HCT116 (cell line): ENCODE measurements around the gene SUN2. TPM values are rescaled to one million over a fixed set of nuclear protein-coding genes. Genes with fewer than 3 reads are reported as not detected.

Experiments
- ATAC-seq: fragments of 200-7000 bp; cut with Tn5 transposase; 2 replicates; pipeline ENCODE4 v1.9.1; 2020; ENCODE audit warnings: mild to moderate bottlenecking, moderate library complexity
- BruUV-seq: library from RNA; stranded (reverse); fragments of 400-500 nt; replicated peaks from 2 replicates; lab custom pipeline; 2021; lab: Mats Ljungman, UMichigan
- CTCF ChIA-PET: fragments of 300-600 bp; sonication (Branson Sonifier 250); formaldehyde crosslinking; loops from one replicate; lab custom pipeline; 2021; ENCODE audit warnings: antibody characterized with exemption; lab: Charles Lee
- POLR2A ChIA-PET: fragments of 300-600, 350-600 bp; sonication (Branson Sonifier 250); formaldehyde crosslinking; loops from one replicate; lab custom pipeline; 2021; ENCODE audit warnings: antibody characterized with exemption; lab: Charles Lee
- RAD21 ChIA-PET, 2 experiments: fragments of 300-600 bp; sonication (Branson Sonifier 250); formaldehyde crosslinking; loops; one replicate each; lab custom pipeline; 2023; ENCODE audit warnings: low total read pairs in 2 of 2; ENCODE audit not compliant: uncharacterized antibody in 2 of 2, unreplicated experiment in 2 of 2, low non-redundant PET in 1 of 2; lab: Charles Lee
- DNase-seq: peaks from one replicate; pipeline ENCODE4 v3.0.0-alpha.2; 2010; ENCODE audit warnings: low read depth, low spot score
- H2AFZ ChIP-seq: fragments of 200-600 bp; shearing (Covaris generic), sonication (generic); 2 replicates; pipeline ENCODE4 v1.6.1; 2017; ENCODE audit warnings: low read depth, mixed run types, mixed read lengths, antibody characterized with exemption, low read length; ENCODE audit not compliant: poor library complexity, severe bottlenecking
- H3K27ac ChIP-seq: 2 replicates; pipeline ENCODE4 v1.5.1; 2012; ENCODE audit warnings: low read depth, low read length
- H3K27me3 ChIP-seq: fragments of 200-600 bp; sonication (generic); 2 replicates; pipeline ENCODE4 v1.6.1; 2016; ENCODE audit warnings: mixed run types, low read length, mixed read lengths; ENCODE audit not compliant: insufficient read depth
- H3K36me3 ChIP-seq, 2 experiments: fragments of 200-500 bp in 1 of 2; fragments of 200-600 bp in 1 of 2; sonication (Bioruptor generic) in 1 of 2; sonication (generic) in 1 of 2; 2 replicates each; pipeline versions ENCODE4 v1.5.1 to v1.6.1; 2014 to 2016; ENCODE audit warnings: low read length in 2 of 2, inconsistent platforms in 1 of 2, mixed read lengths in 1 of 2, mixed run types in 1 of 2; ENCODE audit not compliant: insufficient read depth in 2 of 2, control insufficient read depth in 1 of 2
- H3K4me1 ChIP-seq, 2 experiments: fragments of 200-600 bp in 1 of 2; sonication (generic) in 1 of 2; 2 replicates each; pipeline versions ENCODE4 v1.5.1 to v1.6.1; 2012 to 2017; ENCODE audit warnings: low read length in 2 of 2, inconsistent platforms in 1 of 2, mild to moderate bottlenecking in 1 of 2, mixed read lengths in 1 of 2, mixed run types in 1 of 2, moderate library complexity in 1 of 2; ENCODE audit not compliant: insufficient read depth in 2 of 2, control insufficient read depth in 1 of 2
- H3K4me2 ChIP-seq: fragments of 200-600 bp; sonication (generic); 2 replicates; pipeline ENCODE4 v1.6.1; 2017; ENCODE audit warnings: mixed run types, low read length, mixed read lengths
- H3K4me3 ChIP-seq, 2 experiments: fragments of 200-600 bp in 1 of 2; sonication (generic) in 1 of 2; replicated peaks in 1 of 2; 2 replicates each; pipeline ENCODE4 v1.5.1; 2011 to 2016; ENCODE audit warnings: low read length in 2 of 2, control low read depth in 1 of 2, low read depth in 1 of 2, mild to moderate bottlenecking in 1 of 2, mixed read lengths in 1 of 2, mixed run types in 1 of 2
- H3K79me2 ChIP-seq: fragments of 200-600 bp; sonication (generic); 2 replicates; pipeline ENCODE4 v1.6.1; 2017; ENCODE audit warnings: mild to moderate bottlenecking, mixed run types, low read length, moderate library complexity, mixed read lengths; ENCODE audit not compliant: insufficient read depth
- H3K9ac ChIP-seq: fragments of 200-600 bp; sonication (generic); 2 replicates; pipeline ENCODE4 v1.6.1; 2016; ENCODE audit warnings: low read length, mixed read lengths
- H3K9me2 ChIP-seq: fragments of 200-600 bp; sonication (generic), shearing (Covaris generic); 2 replicates; pipeline ENCODE4 v1.6.1; 2017; ENCODE audit warnings: mixed run types, mild to moderate bottlenecking, moderate library complexity; ENCODE audit not compliant: insufficient read depth
- H3K9me3 ChIP-seq, 2 experiments: fragments of 200-500 bp in 1 of 2; fragments of 200-600 bp in 1 of 2; sonication (Bioruptor generic) in 1 of 2; sonication (generic) in 1 of 2; 2 replicates each; pipeline ENCODE4 v1.6.1; 2014 to 2017; ENCODE audit warnings: low read length in 2 of 2, mixed read lengths in 2 of 2, inconsistent platforms in 1 of 2, low read depth in 1 of 2, mild to moderate bottlenecking in 1 of 2, mixed run types in 1 of 2, moderate library complexity in 1 of 2; ENCODE audit not compliant: control insufficient read depth in 1 of 2, insufficient read depth in 1 of 2
- H4K20me1 ChIP-seq: fragments of 200-600 bp; sonication (generic), shearing (Covaris generic); 2 replicates; pipeline ENCODE4 v1.6.1; 2017; ENCODE audit warnings: mixed run types, mild to moderate bottlenecking, moderate library complexity; ENCODE audit not compliant: insufficient read depth
- EGR1 ChIP-seq: IDR thresholded peaks from 2 replicates; pipeline ENCODE4 v1.6.1; 2012; ENCODE audit warnings: low read depth
- EZH2phosphoT487 ChIP-seq: fragments of 200-600 bp; IDR thresholded peaks from 2 replicates; pipeline ENCODE4 v1.6.1; 2018; ENCODE audit warnings: antibody characterized with exemption, borderline replicate concordance
- FOSL1 ChIP-seq: IDR thresholded peaks from 2 replicates; pipeline ENCODE4 v1.6.1; 2012; ENCODE audit warnings: low read depth
- JUND ChIP-seq: IDR thresholded peaks from 2 replicates; pipeline ENCODE4 v1.6.1; 2012
- POLR2AphosphoS5 ChIP-seq: IDR thresholded peaks from 2 replicates; pipeline ENCODE4 v1.6.1; 2011; ENCODE audit warnings: mild to moderate bottlenecking, low read depth, low read length, moderate library complexity
- RAD21 ChIP-seq: IDR thresholded peaks from 2 replicates; pipeline ENCODE4 v1.6.1; 2012; ENCODE audit warnings: low read depth, mild to moderate bottlenecking
- SP1 ChIP-seq: IDR thresholded peaks from 2 replicates; pipeline ENCODE4 v1.6.1; 2012; ENCODE audit warnings: low read depth
- TCF7L2 ChIP-seq: IDR thresholded peaks from 2 replicates; pipeline ENCODE4 v1.7.0; 2011; ENCODE audit warnings: borderline replicate concordance, inconsistent platforms; ENCODE audit not compliant: insufficient read depth, insufficient read length; ENCODE audit errors: extremely low read depth
- YY1 ChIP-seq: IDR thresholded peaks from 2 replicates; pipeline ENCODE4 v1.6.1; 2011; ENCODE audit warnings: low read length, low read depth, moderate library complexity, mild to moderate bottlenecking; ENCODE audit not compliant: insufficient replicate concordance; ENCODE audit errors: extremely low read depth
- intact Hi-C: fragments of 100-400 bp; cut with micrococcal nuclease; formaldehyde crosslinking; loops from 2 replicates; pipeline ENCODE4 v1.10.0; 2022
- total RNA-seq: library from RNA; stranded (reverse); gene quantifications from one replicate; pipeline ENCODE4 v1.2.1, GENCODE V29; 2021; ENCODE audit not compliant: unreplicated experiment
- TF ChIP-seq, protein P1 (sequence below): IDR thresholded peaks from 2 replicates; pipeline ENCODE4 v1.6.1; 2012; ENCODE audit warnings: low read depth
- TF ChIP-seq, protein P2 (sequence below): IDR thresholded peaks from 2 replicates; pipeline ENCODE4 v1.6.1; 2012
- TF ChIP-seq, protein P3 (sequence below): IDR thresholded peaks from 2 replicates; pipeline ENCODE4 v1.6.1; 2011; ENCODE audit warnings: mild to moderate bottlenecking, low read length, moderate library complexity; ENCODE audit not compliant: insufficient replicate concordance; ENCODE audit errors: extremely low read depth
- TF ChIP-seq, protein P4 (sequence below), 3 experiments: fragments of 200-600 bp in 1 of 3; sonication (generic) in 1 of 3; IDR thresholded peaks in 2 of 3; conservative IDR thresholded peaks in 1 of 3; 2 replicates each; pipeline ENCODE4 v1.5.1; 2012 to 2017; ENCODE audit warnings: low read depth in 2 of 3, low read length in 2 of 3, antibody characterized with exemption in 1 of 3, borderline replicate concordance in 1 of 3, control low read depth in 1 of 3, mild to moderate bottlenecking in 1 of 3, mixed read lengths in 1 of 3, mixed run types in 1 of 3, moderate library complexity in 1 of 3; ENCODE audit not compliant: insufficient read depth in 1 of 3

SUN2 gene
- total RNA-seq, 1 experiment from 2014 or later: 71.6 TPM

DNA sequence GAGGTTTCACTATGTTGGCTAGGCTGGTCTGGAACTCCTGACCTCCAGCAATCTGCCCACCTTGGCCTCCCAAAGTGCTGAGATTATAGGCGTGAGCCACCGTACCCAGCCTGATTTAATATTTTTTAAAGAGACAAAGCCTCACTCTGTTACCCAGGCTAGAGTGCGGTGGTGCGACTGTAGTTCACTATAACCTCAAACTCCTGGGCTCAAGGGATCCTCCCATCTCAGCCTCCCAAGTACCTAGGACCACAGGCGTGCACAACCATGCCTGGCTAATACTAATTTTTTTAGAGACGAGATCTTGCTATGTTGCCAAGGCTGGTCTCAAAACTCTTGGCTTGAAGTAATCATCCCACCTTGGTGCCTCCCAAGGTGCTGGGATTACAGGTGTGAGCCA lies 36.6 kb downstream of the SUN2 start (continued):
- TF ChIP-seq, protein P1, sequence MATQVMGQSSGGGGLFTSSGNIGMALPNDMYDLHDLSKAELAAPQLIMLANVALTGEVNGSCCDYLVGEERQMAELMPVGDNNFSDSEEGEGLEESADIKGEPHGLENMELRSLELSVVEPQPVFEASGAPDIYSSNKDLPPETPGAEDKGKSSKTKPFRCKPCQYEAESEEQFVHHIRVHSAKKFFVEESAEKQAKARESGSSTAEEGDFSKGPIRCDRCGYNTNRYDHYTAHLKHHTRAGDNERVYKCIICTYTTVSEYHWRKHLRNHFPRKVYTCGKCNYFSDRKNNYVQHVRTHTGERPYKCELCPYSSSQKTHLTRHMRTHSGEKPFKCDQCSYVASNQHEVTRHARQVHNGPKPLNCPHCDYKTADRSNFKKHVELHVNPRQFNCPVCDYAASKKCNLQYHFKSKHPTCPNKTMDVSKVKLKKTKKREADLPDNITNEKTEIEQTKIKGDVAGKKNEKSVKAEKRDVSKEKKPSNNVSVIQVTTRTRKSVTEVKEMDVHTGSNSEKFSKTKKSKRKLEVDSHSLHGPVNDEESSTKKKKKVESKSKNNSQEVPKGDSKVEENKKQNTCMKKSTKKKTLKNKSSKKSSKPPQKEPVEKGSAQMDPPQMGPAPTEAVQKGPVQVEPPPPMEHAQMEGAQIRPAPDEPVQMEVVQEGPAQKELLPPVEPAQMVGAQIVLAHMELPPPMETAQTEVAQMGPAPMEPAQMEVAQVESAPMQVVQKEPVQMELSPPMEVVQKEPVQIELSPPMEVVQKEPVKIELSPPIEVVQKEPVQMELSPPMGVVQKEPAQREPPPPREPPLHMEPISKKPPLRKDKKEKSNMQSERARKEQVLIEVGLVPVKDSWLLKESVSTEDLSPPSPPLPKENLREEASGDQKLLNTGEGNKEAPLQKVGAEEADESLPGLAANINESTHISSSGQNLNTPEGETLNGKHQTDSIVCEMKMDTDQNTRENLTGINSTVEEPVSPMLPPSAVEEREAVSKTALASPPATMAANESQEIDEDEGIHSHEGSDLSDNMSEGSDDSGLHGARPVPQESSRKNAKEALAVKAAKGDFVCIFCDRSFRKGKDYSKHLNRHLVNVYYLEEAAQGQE: no peak
- TF ChIP-seq TCF7L2: no peak
- TF ChIP-seq EZH2phosphoT487: no peak
- TF ChIP-seq, protein P2, sequence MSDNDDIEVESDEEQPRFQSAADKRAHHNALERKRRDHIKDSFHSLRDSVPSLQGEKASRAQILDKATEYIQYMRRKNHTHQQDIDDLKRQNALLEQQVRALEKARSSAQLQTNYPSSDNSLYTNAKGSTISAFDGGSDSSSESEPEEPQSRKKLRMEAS: no peak

DNA sequence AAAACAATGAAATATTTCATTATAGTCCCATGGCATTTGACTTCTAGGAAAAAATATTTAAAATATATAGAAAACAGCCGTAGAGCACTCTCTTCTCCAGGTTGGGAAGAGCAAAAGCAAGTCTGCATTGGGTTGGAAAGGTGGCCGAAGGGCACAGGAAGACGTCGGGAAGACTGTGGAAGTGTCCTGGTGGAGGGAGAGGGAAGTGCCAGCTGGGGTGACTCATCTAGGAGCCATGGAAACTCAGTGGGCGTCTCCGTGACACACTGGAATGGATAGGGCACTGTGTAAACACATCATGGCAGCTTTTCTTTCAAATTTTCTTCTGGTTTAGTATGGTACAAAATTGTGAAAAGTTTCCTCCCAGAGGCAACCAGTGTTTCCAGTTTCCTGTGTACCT lies 37.4 kb downstream of the SUN2 start:
- ATAC-seq (peak; percentile 100), DNase-seq (peak; percentile 70)
- peaks cover 18% of the 10 kb centered on the region in 2 experiments; a peak in 3 of 4 replicates for H3K36me3 ChIP-seq
- no peaks in the 10 kb centered on the region for H3K27me3 ChIP-seq
- H2AFZ ChIP-seq: no peak overlapping the region
- BruUV-seq: no TSS peak
- TF ChIP-seq EGR1: peak; percentile 66
- peak; percentile 76 for TF ChIP-seq FOSL1
- no peak for TF ChIP-seq EZH2phosphoT487
- TF ChIP-seq, protein P3, sequence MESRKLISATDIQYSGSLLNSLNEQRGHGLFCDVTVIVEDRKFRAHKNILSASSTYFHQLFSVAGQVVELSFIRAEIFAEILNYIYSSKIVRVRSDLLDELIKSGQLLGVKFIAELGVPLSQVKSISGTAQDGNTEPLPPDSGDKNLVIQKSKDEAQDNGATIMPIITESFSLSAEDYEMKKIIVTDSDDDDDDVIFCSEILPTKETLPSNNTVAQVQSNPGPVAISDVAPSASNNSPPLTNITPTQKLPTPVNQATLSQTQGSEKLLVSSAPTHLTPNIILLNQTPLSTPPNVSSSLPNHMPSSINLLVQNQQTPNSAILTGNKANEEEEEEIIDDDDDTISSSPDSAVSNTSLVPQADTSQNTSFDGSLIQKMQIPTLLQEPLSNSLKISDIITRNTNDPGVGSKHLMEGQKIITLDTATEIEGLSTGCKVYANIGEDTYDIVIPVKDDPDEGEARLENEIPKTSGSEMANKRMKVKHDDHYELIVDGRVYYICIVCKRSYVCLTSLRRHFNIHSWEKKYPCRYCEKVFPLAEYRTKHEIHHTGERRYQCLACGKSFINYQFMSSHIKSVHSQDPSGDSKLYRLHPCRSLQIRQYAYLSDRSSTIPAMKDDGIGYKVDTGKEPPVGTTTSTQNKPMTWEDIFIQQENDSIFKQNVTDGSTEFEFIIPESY: no peak
- peak; percentile 25 for TF ChIP-seq YY1
- TF ChIP-seq JUND: peak; percentile 78
- TF ChIP-seq RAD21: 0 out of 2 replicates have a peak, but pooled peaks have one; percentile 14
- TF ChIP-seq POLR2AphosphoS5: peak; percentile 33; the same call in 1 of the 2 replicates
- TF ChIP-seq, protein P4, sequence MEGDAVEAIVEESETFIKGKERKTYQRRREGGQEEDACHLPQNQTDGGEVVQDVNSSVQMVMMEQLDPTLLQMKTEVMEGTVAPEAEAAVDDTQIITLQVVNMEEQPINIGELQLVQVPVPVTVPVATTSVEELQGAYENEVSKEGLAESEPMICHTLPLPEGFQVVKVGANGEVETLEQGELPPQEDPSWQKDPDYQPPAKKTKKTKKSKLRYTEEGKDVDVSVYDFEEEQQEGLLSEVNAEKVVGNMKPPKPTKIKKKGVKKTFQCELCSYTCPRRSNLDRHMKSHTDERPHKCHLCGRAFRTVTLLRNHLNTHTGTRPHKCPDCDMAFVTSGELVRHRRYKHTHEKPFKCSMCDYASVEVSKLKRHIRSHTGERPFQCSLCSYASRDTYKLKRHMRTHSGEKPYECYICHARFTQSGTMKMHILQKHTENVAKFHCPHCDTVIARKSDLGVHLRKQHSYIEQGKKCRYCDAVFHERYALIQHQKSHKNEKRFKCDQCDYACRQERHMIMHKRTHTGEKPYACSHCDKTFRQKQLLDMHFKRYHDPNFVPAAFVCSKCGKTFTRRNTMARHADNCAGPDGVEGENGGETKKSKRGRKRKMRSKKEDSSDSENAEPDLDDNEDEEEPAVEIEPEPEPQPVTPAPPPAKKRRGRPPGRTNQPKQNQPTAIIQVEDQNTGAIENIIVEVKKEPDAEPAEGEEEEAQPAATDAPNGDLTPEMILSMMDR (IDR thresholded peaks at IDR 0.05 in 2 of 3, conservative IDR thresholded peaks at IDR 0.05 in 1 of 3; ENCODE audit: borderline replicate concordance in 1 of 3, insufficient read depth in 1 of 3, low read depth in 2 of 3, low read length in 2 of 3): peak in 2 of 3 experiments; percentile 45 to 84; a peak in 4 of 6 replicates
- TF ChIP-seq SP1: peak; percentile 41
- H3K4me2 ChIP-seq: peak overlapping the region; percentile 72
- peaks cover 12 to 21% of the 10 kb centered on the region in 2 experiments for H3K4me1 ChIP-seq
- peaks cover 35% of the 10 kb centered on the region for H3K79me2 ChIP-seq
- CTCF ChIA-PET: interaction anchor here (1.1 to 1.6 kb wide), 7 partner anchors 10 to 666 kb away, joined by 3 to 5 read pairs (median 4); partner anchors contain the start of gene TOMM22
- 0 out of 4 replicates have a peak overlapping the region, but pooled peaks of 1 of the 2 experiments have one; percentile 15 for H3K4me3 ChIP-seq
- no peaks in the 10 kb centered on the region for H3K9me3 ChIP-seq
- H4K20me1 ChIP-seq: no peaks in the 10 kb centered on the region
- RAD21 ChIA-PET: no interaction called here
- intact Hi-C loops: no loop called here
- POLR2A ChIA-PET: interaction anchor here (0.6 to 1.8 kb wide), 6 partner anchors 11 to 541 kb away, joined by 3 to 6 read pairs (median 4); partner anchors contain the start of genes GTPBP1 and TOMM22
- peak overlapping the region; percentile 45; the same call in 1 of the 2 replicates for H3K27ac ChIP-seq
- H3K9me2 ChIP-seq: no peaks in the 10 kb centered on the region
- peak overlapping the region; percentile 19 for H3K9ac ChIP-seq
